ENCODE data around the gene CAMTA2. TPM values are rescaled to one million over a fixed set of nuclear protein-coding genes. Genes with fewer than 3 reads are reported as not detected.

Gene CAMTA2
- polyA plus RNA-seq, 1 donor (not counting 4 experiments of a cell fraction or from before 2014, with no cell fraction given): 8.5 TPM

DNA sequence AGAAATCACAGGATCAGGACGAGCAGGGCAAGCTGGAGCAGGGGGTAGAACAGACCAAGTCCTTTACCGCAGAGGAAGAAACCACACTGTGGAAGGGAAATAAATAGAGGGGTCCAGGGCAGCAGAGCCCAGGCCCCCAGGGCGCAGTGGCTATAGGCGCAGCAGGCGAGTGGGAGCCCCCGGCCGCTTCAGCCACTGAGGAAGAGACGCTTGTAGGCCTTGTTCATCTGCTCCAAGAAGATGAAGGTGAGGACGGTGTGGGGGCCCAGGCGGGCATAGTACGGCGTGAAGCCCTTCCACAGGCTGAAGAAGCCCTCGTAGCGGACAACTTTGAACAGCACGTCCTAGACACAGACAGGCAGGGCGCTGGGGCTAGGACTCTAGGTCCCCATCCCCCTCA is 49.9 kb downstream of the CAMTA2 start:
- H3K4me2 ChIP-seq (ENCODE audit: control insufficient read depth, extremely low read depth, insufficient read depth, low read depth, low read length): no peak overlapping the region
- no peaks in the 10 kb centered on the region for H4K20me1 ChIP-seq (ENCODE audit: control insufficient read depth, extremely low read depth, insufficient read depth, low read length)
- FAIRE-seq: no peak
- H3K9me3 ChIP-seq (ENCODE audit: control insufficient read depth, low read depth, low read length): no peaks in the 10 kb centered on the region
- H3K27ac ChIP-seq (ENCODE audit: control insufficient read depth, insufficient read depth, low read length): no peak overlapping the region
- H3K79me2 ChIP-seq (ENCODE audit: control insufficient read depth, insufficient read depth, low read length): peaks cover 40% of the 10 kb centered on the region
- no peaks in the 10 kb centered on the region for H3K9me1 ChIP-seq (ENCODE audit: control insufficient read depth, extremely low read depth, insufficient read depth, low read length)
- no peak for DNase-seq (ENCODE audit: low read depth, low spot score)
- no peaks in the 10 kb centered on the region for H3K27me3 ChIP-seq (ENCODE audit: control insufficient read depth, extremely low read depth, insufficient read depth, low read length)
- peaks cover 12 to 21% of the 10 kb centered on the region in 2 experiments for H3K36me3 ChIP-seq (ENCODE audit: control insufficient read depth in 2 of 2, extremely low read depth in 1 of 2, insufficient read depth in 2 of 2, low read length in 2 of 2)
- TF ChIP-seq EZH2 (IDR thresholded peaks at IDR 0.05; ENCODE audit: low read length): no peak
- TF ChIP-seq, protein P1, sequence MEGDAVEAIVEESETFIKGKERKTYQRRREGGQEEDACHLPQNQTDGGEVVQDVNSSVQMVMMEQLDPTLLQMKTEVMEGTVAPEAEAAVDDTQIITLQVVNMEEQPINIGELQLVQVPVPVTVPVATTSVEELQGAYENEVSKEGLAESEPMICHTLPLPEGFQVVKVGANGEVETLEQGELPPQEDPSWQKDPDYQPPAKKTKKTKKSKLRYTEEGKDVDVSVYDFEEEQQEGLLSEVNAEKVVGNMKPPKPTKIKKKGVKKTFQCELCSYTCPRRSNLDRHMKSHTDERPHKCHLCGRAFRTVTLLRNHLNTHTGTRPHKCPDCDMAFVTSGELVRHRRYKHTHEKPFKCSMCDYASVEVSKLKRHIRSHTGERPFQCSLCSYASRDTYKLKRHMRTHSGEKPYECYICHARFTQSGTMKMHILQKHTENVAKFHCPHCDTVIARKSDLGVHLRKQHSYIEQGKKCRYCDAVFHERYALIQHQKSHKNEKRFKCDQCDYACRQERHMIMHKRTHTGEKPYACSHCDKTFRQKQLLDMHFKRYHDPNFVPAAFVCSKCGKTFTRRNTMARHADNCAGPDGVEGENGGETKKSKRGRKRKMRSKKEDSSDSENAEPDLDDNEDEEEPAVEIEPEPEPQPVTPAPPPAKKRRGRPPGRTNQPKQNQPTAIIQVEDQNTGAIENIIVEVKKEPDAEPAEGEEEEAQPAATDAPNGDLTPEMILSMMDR (optimal IDR thresholded peaks at IDR 0.05 in 1 of 3, IDR thresholded peaks at IDR 0.05 in 1 of 3, conservative IDR thresholded peaks at IDR 0.05 in 1 of 3; ENCODE audit: extremely low read depth in 1 of 3, insufficient read depth in 2 of 3, low read length in 3 of 3): no peak
- dilution Hi-C loops (cut with MboI; ENCODE audit: extremely low pct_ligation_motif_present, low sequenced_read_pairs): no loop called here
- H3K9ac ChIP-seq (ENCODE audit: control insufficient read depth, extremely low read depth, insufficient read depth, low read length): no peak overlapping the region
- no peak overlapping the region for H2AFZ ChIP-seq (ENCODE audit: control insufficient read depth, low read length)
- peaks cover 23% of the 10 kb centered on the region for H3K4me1 ChIP-seq (ENCODE audit: control insufficient read depth, extremely low read depth, insufficient read depth, low read length)
- H3K4me3 ChIP-seq (ENCODE audit: control insufficient read depth in 2 of 3, extremely low read depth in 1 of 3, insufficient read depth in 2 of 3, low read depth in 1 of 3, low read length in 3 of 3): no peak overlapping the region

DNA sequence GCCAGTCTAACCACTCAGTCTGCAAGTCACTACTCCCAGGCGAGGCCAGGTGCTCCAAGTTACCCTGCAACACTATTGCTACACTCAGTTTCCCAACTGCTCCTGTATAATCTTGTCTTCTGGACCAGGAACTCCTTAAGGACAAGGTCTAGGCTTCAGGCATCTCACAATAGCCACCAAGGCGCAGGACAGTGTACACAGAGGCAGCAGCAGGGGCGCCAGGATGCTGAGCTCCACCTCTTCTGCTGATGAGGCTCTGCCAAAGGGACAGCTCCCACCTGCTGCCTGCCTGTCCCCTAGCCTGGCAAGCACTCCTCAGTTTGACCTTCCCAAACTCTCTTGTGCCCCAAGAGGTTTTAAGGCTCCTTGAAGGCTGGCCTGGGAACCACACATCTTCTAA is 51.0 kb downstream of the CAMTA2 start:
- no peaks in the 10 kb centered on the region for H3K9me1 ChIP-seq (ENCODE audit: control insufficient read depth, extremely low read depth, insufficient read depth, low read length)
- peaks cover 16% of the 10 kb centered on the region for H3K4me1 ChIP-seq (ENCODE audit: control insufficient read depth, extremely low read depth, insufficient read depth, low read length)
- H3K36me3 ChIP-seq (ENCODE audit: control insufficient read depth in 2 of 2, extremely low read depth in 1 of 2, insufficient read depth in 2 of 2, low read length in 2 of 2): peaks cover 10 to 19% of the 10 kb centered on the region in 2 experiments
- DNase-seq (ENCODE audit: low read depth, low spot score) (no peak), FAIRE-seq (no peak)
- peaks cover 28% of the 10 kb centered on the region for H3K79me2 ChIP-seq (ENCODE audit: control insufficient read depth, insufficient read depth, low read length)
- H3K9ac ChIP-seq (ENCODE audit: control insufficient read depth, extremely low read depth, insufficient read depth, low read length): no peak overlapping the region
- H3K4me3 ChIP-seq (ENCODE audit: control insufficient read depth in 2 of 3, extremely low read depth in 1 of 3, insufficient read depth in 2 of 3, low read depth in 1 of 3, low read length in 3 of 3): no peak overlapping the region
- dilution Hi-C loops (cut with MboI; ENCODE audit: extremely low pct_ligation_motif_present, low sequenced_read_pairs): no loop called here
- H3K27ac ChIP-seq (ENCODE audit: control insufficient read depth, insufficient read depth, low read length): no peak overlapping the region
- TF ChIP-seq, protein P1 (optimal IDR thresholded peaks at IDR 0.05 in 1 of 3, IDR thresholded peaks at IDR 0.05 in 1 of 3, conservative IDR thresholded peaks at IDR 0.05 in 1 of 3; ENCODE audit: extremely low read depth in 1 of 3, insufficient read depth in 2 of 3, low read length in 3 of 3): no peak
- no peak overlapping the region for H2AFZ ChIP-seq (ENCODE audit: control insufficient read depth, low read length)
- H3K9me3 ChIP-seq (ENCODE audit: control insufficient read depth, low read depth, low read length): no peaks in the 10 kb centered on the region
- no peak overlapping the region for H3K4me2 ChIP-seq (ENCODE audit: control insufficient read depth, extremely low read depth, insufficient read depth, low read depth, low read length)
- no peaks in the 10 kb centered on the region for H4K20me1 ChIP-seq (ENCODE audit: control insufficient read depth, extremely low read depth, insufficient read depth, low read length)
- H3K27me3 ChIP-seq (ENCODE audit: control insufficient read depth, extremely low read depth, insufficient read depth, low read length): no peaks in the 10 kb centered on the region
